Left colon (tissue), 2 donors: ENCODE measurements around the gene MCM3. TPM values are rescaled to one million over a fixed set of nuclear protein-coding genes. Genes with fewer than 3 reads are reported as not detected.
A peak's percentile ranks its signal among the peaks of the same experiment; 100 is the strongest.

Experiments used
- ATAC-seq: fragments of 200-7000 bp; cut with Tn5 transposase; one replicate; pipeline ENCODE4 v1.9.1; 2020; ENCODE audit warnings: mild to moderate bottlenecking, moderate library complexity
- DNase-seq, 2 donors: peaks; one replicate each; pipeline ENCODE4 v3.0.0-alpha.2; 2020
- intact Hi-C, 2 donors: fragments of 100-400 bp; cut with DNase I in 1 of 2; cut with micrococcal nuclease in 1 of 2; formaldehyde crosslinking; loops; one replicate each; pipeline versions ENCODE4 v1.11.2 to v1.14.0; 2022; cut with DNase I, micrococcal nuclease
- total RNA-seq, 2 donors: library from RNA; stranded (reverse); fragmentation: NEBNext Ultra II Directional; extraction: Animal tissue kit (Norgen Biotek cat#: 25700); gene quantifications; one replicate each; pipeline ENCODE4 v1.2.1, GENCODE V29; 2021
- donor health status: DM: no; HTN: no; CAD: no.
- donor health status: DM: yes; HTN: yes; CAD: no.

MCM3 gene
- total RNA-seq, 2 donors from 2014 or later, result 22.5 to 33.2 TPM

DNA sequence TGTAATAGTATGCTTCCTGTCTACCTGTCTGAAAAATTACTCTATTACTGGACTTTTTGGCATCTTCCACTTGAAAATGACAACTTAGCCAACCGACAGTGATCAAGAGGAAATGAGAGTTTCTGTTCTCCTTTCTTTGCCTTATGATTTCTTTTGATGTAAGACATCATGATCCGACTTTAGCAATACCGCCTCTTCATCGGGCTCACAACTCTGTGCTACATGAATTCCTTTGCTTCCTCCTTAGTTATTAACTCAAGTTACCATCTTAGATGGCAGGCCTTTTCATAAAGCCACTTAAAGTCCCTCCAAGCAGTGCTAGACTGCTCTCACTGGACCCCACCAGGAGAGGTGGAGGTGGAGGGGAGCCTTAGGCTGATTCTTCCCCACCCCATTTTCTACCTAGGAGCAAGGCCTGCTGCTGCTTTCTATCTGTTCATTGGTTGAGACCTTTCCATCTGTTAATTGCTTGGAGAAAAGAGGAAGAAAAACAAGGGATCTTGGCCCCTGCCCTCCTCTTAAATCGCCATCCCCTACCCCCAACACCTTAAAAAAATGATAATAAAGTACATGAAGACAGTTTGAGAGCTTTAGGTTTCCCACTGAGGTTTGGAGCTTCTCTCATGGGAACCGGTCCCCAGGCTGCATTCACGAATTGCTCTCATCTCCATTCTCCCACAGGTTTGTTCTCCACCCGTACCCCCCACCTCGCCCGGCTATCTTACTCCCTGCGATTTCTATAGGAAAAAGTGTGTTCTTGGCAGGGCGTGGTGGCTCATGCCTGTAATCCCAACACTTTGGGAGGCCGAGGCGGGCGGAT lies 21.6 kb upstream of the MCM3 start:
- ATAC-seq (no peak), DNase-seq (no peak)
- intact Hi-C loops, result no loop called here

DNA sequence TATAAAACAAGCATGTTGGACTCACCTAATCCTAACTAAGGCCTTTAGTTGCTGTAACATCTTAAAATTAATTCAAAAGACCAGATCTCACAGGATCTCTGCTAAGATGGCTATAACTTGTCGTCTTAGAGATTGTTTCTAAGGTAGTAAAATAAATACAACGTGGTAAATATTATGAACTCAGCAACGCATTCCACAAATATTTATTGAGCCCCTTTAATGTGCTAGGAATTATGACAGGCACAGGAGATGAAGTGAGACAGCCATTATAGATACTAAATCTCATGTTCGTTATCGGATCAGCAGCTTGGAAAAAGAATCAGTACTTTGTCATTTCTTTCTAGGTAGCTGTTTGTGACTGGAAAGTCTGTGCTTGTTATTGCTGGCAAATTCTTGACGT lies 20.9 kb upstream of the MCM3 start:
- DNase-seq (no peak), ATAC-seq (no peak)

DNA sequence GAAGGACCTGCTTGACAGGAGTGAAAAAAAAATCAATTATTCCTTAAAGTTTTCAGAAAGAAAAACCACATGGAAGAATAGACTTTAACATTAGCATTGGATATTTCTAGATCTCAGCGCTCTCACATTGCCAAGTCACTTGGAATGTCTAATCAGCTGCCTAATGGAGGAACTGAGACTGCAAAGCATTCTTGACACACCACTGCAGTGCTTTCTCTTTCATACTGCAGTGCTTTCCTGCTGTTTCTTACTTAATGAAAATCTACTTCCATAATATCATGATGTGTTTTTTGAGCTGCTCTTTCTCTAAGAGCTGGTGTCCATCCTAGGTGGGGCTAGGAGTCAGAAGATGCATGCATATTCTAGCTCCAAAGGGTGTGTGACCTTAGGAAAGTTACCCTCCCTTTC lies 20.4 kb upstream of the MCM3 start:
- DNase-seq, result no peak
- intact Hi-C loops, result no loop called here
- ATAC-seq, result peak; percentile 52

More for the DNA sequence above, 20.9 kb upstream of the MCM3 start:
- intact Hi-C loops, result no loop called here

DNA sequence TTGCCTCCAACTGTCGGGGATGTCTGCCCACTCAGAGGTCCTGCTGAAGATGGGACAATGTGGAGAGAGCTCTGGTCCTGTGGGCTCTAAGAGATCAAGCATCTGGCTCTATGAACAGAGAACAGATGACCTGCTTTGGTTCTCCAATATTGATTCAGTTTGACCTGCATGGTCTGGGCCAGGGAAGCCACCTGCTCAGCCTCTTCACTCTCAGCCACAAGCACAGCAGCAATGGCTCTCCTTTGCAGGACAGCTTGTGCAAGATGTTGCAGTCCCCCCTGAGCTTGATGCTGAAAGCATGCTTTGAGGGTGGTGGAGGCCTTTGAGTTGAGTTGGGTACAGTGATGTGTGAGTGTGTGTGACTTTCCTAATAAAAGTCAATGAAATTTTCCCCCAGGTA lies 18.6 kb upstream of the MCM3 start:
- no peak for DNase-seq
- intact Hi-C loops, result no loop called here
- ATAC-seq, result no peak

DNA sequence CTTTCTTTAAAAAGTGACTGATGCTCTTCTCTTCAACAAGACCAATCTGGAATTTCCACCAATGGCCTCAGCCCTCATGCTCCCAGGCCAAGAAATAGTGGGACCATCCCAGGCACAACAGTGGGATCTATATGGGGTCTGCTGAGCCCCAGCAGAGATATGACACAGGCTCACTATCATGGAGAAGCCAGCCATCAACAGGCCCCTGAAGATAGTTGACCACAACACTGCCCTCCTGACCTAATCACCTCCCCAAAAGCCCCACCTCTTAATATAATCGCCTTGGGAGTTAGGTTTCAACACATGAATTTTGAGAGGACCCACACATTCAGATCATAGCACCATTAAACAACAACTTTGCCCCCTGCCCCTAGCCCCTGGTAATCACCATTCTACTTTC lies 16.8 kb upstream of the MCM3 start:
- intact Hi-C loops, result no loop called here
- no peak for DNase-seq
- ATAC-seq, result no peak

DNA sequence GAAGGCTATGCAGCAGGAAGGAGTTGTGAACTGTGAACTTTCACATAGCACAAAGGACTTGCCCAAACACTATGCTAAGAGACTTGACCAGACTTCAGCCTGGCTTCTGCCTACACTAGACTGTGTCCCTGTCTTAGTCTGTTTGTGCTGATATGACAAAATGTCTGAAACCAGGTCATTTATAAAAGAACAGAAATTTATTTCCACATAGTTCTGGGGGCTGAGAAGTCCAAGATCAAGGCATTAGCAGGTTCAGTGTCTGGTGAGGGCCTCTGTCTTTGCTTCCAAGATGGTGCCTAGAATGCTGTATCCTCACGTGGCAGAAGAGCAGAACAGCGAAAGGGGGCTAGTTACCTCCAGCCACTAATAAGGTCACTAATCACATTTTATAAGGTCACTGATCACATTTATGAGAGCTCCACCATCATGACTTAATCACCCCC lies 16.0 kb upstream of the MCM3 start:
- no peak for ATAC-seq
- intact Hi-C loops, result no loop called here

DNA sequence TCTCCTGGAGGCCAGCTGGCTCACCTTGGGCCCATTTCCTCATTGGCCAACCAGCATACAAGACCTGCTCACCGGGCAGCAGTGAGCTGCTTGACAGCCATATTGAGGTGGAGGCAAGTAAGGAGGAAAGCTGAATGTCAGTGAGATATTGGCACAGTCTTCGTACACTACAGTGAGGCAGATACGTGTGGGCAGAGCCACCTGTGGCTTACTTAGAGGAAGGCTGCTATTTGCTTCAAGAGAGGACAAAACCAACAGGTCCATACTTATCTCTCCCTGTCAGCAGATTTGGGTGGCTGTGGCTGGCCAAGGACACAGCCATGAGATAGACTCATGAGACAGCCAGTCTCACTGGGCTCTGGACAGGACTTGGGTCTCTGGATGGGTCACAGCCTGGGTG lies 15.1 kb upstream of the MCM3 start:
- intact Hi-C loops, result loop anchor here in 1 of 2 donors (10.0 kb wide), 1 partner anchor 55 kb away; no protein-coding TSS in a partner anchor
- ATAC-seq (no peak), DNase-seq (no peak)

More for the DNA sequence above, 16.0 kb upstream of the MCM3 start:
- DNase-seq, result no peak

DNA sequence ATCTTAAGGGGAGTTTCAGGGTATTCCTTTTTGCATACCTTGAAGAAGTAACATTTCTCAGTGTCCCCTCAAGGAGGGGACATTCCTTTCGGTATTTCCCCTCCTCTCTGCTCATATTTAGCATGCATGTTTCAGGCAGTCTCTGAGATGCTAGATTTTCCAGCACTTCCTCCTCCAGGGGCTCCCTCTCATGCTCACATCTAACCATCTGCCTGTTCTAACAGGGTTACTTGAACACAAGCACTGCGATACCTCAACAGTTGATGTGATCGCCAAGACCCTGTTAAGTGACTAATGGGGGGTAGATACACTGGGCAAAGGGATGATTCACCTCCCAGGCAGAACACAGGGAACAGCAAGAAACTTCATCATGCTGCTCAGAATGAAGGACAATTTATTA lies 12.9 kb upstream of the MCM3 start:
- intact Hi-C loops, result loop anchor here in 1 of 2 donors (10.0 kb wide), 1 partner anchor 57 kb away; no protein-coding TSS in a partner anchor
- DNase-seq, result no peak
- no peak for ATAC-seq

DNA sequence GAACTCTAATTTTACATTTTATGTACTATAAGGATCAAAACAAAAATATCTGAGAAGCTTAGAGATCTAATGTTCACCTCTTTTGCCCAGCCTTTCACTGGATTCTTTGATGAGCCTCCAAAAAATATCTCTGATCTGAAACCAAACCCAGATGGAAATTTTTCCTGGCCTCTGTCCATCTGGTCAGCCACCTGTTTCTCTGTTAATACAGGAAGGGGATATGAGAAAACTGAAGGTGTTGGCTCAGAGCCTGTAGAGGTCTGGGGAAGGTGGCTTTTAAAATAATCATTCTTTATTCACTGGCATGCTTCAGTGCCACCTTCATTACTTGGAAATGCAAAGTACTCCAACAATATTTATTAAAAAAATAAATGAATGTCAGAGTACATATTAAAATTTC lies 8.5 kb upstream of the MCM3 start:
- intact Hi-C loops, result loop anchor here in 1 of 2 donors (10.0 kb wide), 1 partner anchor 62 kb away; no protein-coding TSS in a partner anchor
- DNase-seq (no peak), ATAC-seq (no peak)

DNA sequence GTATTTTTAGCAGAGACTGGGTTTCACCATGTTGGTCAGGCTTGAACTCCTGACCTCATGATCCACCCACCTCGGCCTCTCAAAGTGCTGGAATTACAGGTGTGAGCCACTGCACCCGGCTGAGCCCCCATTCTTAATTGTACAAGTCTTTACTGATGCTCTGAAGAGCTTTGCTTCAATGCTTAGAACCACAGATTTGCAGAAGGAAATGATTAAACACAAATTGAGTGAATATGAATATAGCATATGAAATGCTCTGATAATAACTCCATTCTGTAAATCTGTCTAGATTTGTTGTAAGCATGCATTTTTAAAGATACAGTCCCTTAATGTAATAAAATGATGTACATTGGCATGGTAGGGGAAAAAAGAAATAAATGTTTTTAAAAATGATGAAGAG lies 4.3 kb upstream of the MCM3 start:
- ATAC-seq (no peak), DNase-seq (no peak)
- intact Hi-C loops, result loop anchor here in 1 of 2 donors (5.0 to 10.0 kb wide), 2 partner anchors 113 to 376 kb away; no protein-coding TSS in a partner anchor

DNA sequence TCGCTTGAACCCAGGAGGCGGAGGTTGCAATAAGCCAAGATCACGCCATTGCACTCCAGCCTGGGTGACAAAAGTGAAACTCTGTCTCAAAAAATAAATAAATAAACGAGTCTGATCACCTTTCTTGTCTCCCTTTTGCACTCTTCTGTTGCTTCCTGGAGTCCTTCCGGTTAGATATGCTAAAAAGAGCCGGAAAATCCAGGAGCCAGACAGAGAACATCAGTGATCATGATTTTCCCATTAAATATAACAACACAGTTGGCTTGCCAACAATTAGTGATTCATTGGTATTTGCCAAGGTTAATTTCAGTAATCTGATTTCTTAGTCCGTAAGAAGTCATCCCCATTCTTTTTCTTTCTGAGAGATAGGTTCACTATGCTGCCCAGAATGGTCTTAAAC lies 3.7 kb upstream of the MCM3 start:
- intact Hi-C loops, result loop anchor here in 1 of 2 donors (5.0 to 10.0 kb wide), 2 partner anchors 114 to 377 kb away; no protein-coding TSS in a partner anchor
- DNase-seq (no peak), ATAC-seq (no peak)

DNA sequence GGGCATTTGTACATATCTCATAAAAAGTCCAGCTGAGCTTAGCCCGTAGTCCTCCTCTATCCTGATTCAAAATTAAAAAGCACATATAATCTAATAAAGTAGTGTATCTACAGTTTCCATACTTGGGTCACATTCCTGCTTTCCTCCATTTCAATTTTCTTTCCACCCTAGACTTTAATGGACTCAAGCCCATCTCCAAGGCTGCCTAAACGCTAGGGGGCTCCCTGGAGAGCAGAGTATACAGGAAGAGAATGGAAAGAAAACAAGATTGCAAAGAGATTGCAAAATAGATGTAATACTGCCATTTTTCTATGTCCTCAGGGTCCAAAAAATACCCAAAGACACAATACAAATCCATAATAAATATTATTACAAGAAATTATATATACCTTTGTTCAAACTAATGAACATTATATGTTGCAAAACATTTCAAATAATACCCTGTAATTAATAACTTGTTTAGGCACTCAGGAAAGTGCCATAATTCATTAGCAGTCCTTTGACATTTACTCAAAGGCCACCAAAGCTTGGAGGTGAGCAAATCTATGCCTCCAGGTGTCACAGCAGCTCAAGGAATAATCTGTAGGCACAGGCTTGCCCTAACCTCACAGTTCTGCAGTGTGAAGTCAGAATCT lies 2.4 kb upstream of the MCM3 start:
- DNase-seq (peak; percentile 74 to 85), ATAC-seq (peak; percentile 30)
- intact Hi-C loops, result loop anchor here in 1 of 2 donors (5.0 to 10.0 kb wide), 2 partner anchors 115 to 378 kb away; no protein-coding TSS in a partner anchor

DNA sequence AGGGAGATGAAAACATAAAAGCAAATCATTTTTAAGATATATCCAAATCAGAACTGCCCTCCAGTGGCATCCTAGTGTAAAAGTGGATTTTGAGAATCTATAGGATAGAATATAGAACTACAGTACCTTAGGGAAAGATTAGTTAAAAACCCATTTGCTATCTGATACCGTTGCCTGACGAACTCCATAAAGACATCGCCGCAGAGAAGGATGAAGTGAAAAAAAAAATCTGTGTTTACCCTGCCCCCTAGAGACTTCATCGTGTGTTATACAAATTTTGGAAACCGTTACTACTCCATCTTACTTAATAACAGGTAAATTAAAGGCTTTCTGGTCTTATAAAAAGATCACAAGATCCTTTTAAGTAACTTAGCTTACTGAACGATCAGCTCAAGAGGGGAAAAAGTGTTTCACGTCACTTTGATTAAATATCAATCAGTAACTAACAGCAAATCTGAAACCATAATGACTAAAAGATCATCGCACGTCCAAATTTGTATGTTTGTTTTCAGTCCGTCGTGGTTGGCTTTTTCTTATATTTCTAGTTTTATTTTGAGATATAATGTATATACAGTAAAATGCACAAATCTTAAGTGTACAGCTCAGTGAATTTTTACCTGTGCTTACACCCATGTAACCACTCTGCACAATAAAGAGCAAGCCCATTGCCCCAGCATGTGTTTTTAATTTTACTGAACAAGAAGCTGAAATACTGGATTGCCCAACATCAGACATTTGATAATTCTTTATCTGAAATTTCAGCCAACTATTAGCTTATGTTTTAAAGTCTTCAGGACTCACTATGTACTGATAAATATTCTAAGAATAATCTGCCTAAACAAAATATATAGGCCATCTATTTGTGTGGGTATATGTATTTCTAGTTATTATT lies 881 bp upstream of the MCM3 start:
- intact Hi-C loops, result loop anchor here in 1 of 2 donors (5.0 to 10.0 kb wide), 2 partner anchors 117 to 379 kb away; no protein-coding TSS in a partner anchor
- ATAC-seq (no peak), DNase-seq (no peak)

DNA sequence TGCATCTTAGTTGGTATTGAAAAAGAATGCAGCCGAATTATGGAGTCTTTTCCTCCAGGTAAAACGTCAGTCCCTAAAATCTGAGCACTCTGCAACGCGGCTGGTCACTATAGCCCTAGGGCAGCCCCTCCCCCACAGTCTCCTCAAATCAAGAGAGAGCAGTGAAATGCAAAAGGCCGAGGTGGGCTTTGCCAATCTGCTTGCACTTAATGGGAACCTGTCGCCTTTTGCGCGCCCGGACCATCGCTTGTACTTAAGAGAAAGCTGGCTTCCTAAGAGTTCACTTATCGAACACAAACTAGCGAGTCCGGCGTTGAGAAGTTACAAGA lies 447 bp downstream of the MCM3 start:
- ATAC-seq (peak; percentile 5), DNase-seq (peak; percentile 50 to 73)
- intact Hi-C loops, result loop anchor here in 1 of 2 donors (10.0 kb wide), 1 partner anchor 381 kb away; no protein-coding TSS in a partner anchor

DNA sequence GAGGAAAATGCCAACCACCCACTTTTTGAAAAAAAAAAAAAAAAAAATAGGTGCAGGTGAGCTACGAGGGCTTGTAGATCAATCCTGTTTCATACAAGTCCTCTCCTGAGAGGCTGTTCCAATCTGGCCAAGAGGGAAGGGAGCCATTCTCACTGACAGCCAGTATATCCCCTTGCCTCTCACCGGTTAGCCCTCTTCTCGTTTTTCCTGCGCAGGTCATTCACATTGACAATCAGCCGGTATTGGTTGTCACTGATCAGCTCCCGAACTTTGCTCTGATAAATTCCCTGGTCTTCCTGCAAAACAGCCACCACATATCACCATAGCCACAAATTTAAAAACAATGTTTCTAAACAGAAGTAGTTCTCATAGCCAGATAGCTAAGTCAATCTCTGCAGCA lies 1.4 kb downstream of the MCM3 start:
- intact Hi-C loops, result loop anchor here in 1 of 2 donors (10.0 kb wide), 1 partner anchor 382 kb away; no protein-coding TSS in a partner anchor
- DNase-seq (no peak), ATAC-seq (no peak)

DNA sequence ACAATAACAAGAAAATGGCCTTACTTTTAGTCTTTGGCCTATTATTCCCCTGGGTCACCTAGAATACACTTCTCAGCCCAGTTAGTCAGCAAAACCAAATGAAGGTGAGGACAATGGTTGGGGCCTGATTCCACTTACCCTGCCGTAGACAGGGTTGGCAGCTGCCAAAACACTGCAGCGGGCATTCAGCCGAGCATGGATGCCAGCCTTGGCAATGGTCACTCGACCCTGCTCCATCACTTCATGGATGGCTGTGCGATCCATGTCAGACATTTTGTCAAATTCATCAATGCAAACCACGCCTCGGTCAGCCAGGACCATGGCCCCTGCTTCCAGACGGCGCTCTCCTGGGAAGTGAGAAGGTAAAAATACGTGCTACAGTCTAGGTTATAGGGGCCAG lies 8.4 kb downstream of the MCM3 start:
- intact Hi-C loops, result no loop called here
- DNase-seq (no peak), ATAC-seq (no peak)

DNA sequence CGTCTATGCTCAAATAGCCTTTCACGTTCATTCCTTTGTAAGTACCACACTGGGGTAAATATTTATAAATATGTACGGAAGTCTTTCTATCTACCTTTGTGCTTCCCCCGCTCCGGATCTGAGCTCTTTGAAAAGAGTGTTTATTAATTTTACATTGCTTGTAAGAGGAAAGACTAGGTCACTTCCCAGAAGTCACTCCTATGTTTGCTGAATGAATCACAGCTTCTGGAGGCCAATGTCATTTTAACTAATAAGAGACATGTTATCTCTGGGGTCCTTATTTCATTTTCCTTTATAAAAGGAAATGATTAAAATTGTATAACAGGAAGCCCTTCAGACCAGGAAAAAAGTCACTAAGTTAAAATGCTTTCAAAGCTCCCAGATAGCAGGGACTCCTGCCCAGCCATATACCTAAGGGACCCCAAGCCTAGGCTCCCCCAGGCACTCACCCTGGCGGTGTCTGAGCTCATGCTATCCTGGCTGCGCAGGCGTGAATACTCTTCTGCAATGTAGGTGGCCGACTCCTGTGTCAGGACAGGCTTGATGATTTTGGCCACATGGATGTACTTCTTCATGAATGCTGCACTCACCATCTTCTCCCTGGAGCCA lies 12.6 kb downstream of the MCM3 start:
- ATAC-seq, result no peak

DNA sequence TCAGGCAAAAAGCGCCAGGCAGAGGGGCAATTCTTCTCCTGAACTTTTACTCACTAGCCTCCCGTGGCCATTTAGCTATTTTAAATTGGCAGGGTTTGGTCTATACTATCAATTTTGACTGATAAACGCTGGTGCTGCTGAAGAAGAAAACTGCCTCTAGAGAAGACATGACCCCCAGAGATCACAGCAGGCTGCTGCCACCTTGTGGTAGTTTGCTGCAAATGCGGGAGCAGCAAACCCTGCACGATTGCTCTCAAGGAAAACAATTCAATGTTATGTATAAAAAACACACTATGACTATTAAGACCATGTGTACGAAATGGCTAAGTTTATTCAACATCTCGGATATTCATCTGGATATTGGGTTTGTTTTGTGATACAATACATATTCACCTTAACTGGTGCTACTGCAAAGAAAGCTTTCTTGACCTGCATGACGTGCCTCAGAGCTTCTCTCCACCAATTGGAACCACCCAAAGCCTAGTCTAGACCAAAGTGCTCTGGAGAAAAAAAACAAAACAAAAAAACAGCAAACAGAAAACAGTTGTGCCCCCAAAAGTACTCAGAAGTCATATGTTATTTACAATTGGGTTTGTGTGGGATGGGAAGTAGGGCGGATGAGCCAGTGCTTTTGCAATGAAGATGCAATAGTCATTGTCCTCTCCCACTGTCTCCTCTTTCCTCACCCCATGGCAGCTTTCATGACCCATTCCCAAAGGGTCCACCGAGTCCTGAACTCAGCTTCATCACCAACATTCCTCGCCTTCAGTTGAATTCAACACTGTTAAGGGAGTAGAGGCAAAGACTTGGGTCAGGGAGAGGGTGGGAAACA lies 20.6 kb downstream of the MCM3 start:
- intact Hi-C loops, result no loop called here
- DNase-seq (peak; percentile 35 to 55), ATAC-seq (peak; percentile 70)

More for the DNA sequence above, 12.6 kb downstream of the MCM3 start:
- no peak for DNase-seq
- intact Hi-C loops, result no loop called here
